GM18519 (cell line): ENCODE measurements around the gene ANKRD36C.
"Not testable (repeated sequence)": the region's sequence is repeated elsewhere in the genome, so short reads cannot be mapped to it uniquely, and the experiment has no call there.

ENCODE experiments used
- ATAC-seq: cut with Tn5 transposase; IDR thresholded peaks from one replicate; pipeline ENCODE4 v1.9.1; 2021; ENCODE audit warnings: mild to moderate bottlenecking, moderate library complexity; ENCODE audit not compliant: unreplicated experiment, low FRiP score

Gene ANKRD36C

GRCh38 chr2:96009833-96010232 is 18.2 kb upstream of the ANKRD36C start:
- not testable (repeated sequence) for ATAC-seq

- ATAC-seq, result not testable (repeated sequence)
Measured at GRCh38 chr2:96008051-96008450, 16.4 kb upstream of the ANKRD36C start.

- not testable (repeated sequence) for ATAC-seq
Measured at GRCh38 chr2:96006248-96006647, 14.6 kb upstream of the ANKRD36C start.

- ATAC-seq, result not testable (repeated sequence)
Measured at GRCh38 chr2:95992520-95993272, 1.1 kb upstream of the ANKRD36C start.

- peak; percentile 30 for ATAC-seq
Measured at GRCh38 chr2:95992102-95992501, 478 bp upstream of the ANKRD36C start.

GRCh38 chr2:95990884-95991283 is 740 bp downstream of the ANKRD36C start:
- not testable (repeated sequence) for ATAC-seq

GRCh38 chr2:95951662-95952061 is 40.0 kb downstream of the ANKRD36C start:
- not testable (repeated sequence) for ATAC-seq

GRCh38 chr2:95948039-95948438 is 43.6 kb downstream of the ANKRD36C start:
- not testable (repeated sequence) for ATAC-seq

- not testable (repeated sequence) for ATAC-seq
Measured at GRCh38 chr2:95939947-95940346, 51.7 kb downstream of the ANKRD36C start.

GRCh38 chr2:95930740-95931139 is 60.9 kb downstream of the ANKRD36C start:
- ATAC-seq, result not testable (repeated sequence)

- not testable (repeated sequence) for ATAC-seq
Measured at GRCh38 chr2:95917007-95917406, 74.6 kb downstream of the ANKRD36C start.

- not testable (repeated sequence) for ATAC-seq
Measured at GRCh38 chr2:95915131-95915530, 76.5 kb downstream of the ANKRD36C start.

- not testable (repeated sequence) for ATAC-seq
Measured at GRCh38 chr2:95911431-95911830, 80.2 kb downstream of the ANKRD36C start.

- ATAC-seq, result not testable (repeated sequence)
Measured at GRCh38 chr2:95894443-95894842, 97.2 kb downstream of the ANKRD36C start.

GRCh38 chr2:95867929-95868328 is 123.7 kb downstream of the ANKRD36C start:
- not testable (repeated sequence) for ATAC-seq

GRCh38 chr2:95867047-95867677 is 124.5 kb downstream of the ANKRD36C start:
- ATAC-seq, result not testable (repeated sequence)

- ATAC-seq, result not testable (repeated sequence)
Measured at GRCh38 chr2:95862121-95862520, 129.5 kb downstream of the ANKRD36C start.

GRCh38 chr2:95836151-95836550 is 155.5 kb downstream of the ANKRD36C start:
- ATAC-seq, result no peak

- ATAC-seq, result not testable (repeated sequence)
Measured at GRCh38 chr2:95834077-95835013, 157.3 kb downstream of the ANKRD36C start.

GRCh38 chr2:95824218-95824617 is 167.4 kb downstream of the ANKRD36C start:
- not testable (repeated sequence) for ATAC-seq

GRCh38 chr2:95817521-95817920 is 174.1 kb downstream of the ANKRD36C start:
- ATAC-seq, result not testable (repeated sequence)
